Ishikawa (cell line): ENCODE data around the gene PCNT.

Source experiments
- CEBPB ChIP-seq: IDR thresholded peaks from 2 replicates; pipeline ENCODE4 v1.6.1; 2012
- CREB1 ChIP-seq: IDR thresholded peaks from 2 replicates; pipeline ENCODE4 v1.6.1; 2012; ENCODE audit warnings: low read depth
- EGR1 ChIP-seq: IDR thresholded peaks from 2 replicates; pipeline ENCODE4 v1.6.1; 2012
- EP300 ChIP-seq: IDR thresholded peaks from 2 replicates; pipeline ENCODE4 v1.6.1; 2012; ENCODE audit warnings: borderline replicate concordance
- FOXM1 ChIP-seq: IDR thresholded peaks from 2 replicates; pipeline ENCODE4 v1.6.1; 2012; ENCODE audit warnings: low read depth, borderline replicate concordance
- MAX ChIP-seq: IDR thresholded peaks from 2 replicates; pipeline ENCODE4 v1.6.1; 2012
- NFIC ChIP-seq: IDR thresholded peaks from 2 replicates; pipeline ENCODE4 v1.6.1; 2012
- RAD21 ChIP-seq: IDR thresholded peaks from 2 replicates; pipeline ENCODE4 v1.6.1; 2012; ENCODE audit warnings: low read depth
- REST ChIP-seq: IDR thresholded peaks from 2 replicates; pipeline ENCODE4 v1.6.1; 2012; ENCODE audit warnings: low read depth, mild to moderate bottlenecking
- TAF1 ChIP-seq: IDR thresholded peaks from 2 replicates; pipeline ENCODE4 v1.6.1; 2012; ENCODE audit warnings: low read depth, mild to moderate bottlenecking
- TCF12 ChIP-seq: IDR thresholded peaks from 2 replicates; pipeline ENCODE4 v1.6.1; 2012; ENCODE audit warnings: low read depth
- TEAD4 ChIP-seq: IDR thresholded peaks from 2 replicates; pipeline ENCODE4 v1.6.1; 2012
- USF1 ChIP-seq: IDR thresholded peaks from 2 replicates; pipeline ENCODE4 v1.6.1; 2012
- YY1 ChIP-seq: IDR thresholded peaks from 2 replicates; pipeline ENCODE4 v1.6.1; 2012; ENCODE audit warnings: low read depth
- ZBTB7A ChIP-seq: IDR thresholded peaks from 2 replicates; pipeline ENCODE4 v1.6.1; 2012; ENCODE audit warnings: low read depth

The PCNT gene

GRCh38 chr21:46406001-46406400, 82.0 kb downstream of the PCNT start:
- TF ChIP-seq ZBTB7A (no peak), EP300 (no peak), EGR1 (no peak), YY1 (no peak), FOXM1 (no peak), MAX (no peak), RAD21 (no peak), CEBPB (no peak), NFIC (no peak), TCF12 (no peak), REST (no peak), USF1 (no peak), TAF1 (no peak), CREB1 (no peak), TEAD4 (no peak)

- no peak for TF ChIP-seq CEBPB
- TF ChIP-seq REST: no peak
Measured at GRCh38 chr21:46409641-46410406, 85.9 kb downstream of the PCNT start.

- no peak for TF ChIP-seq FOXM1
- no peak for TF ChIP-seq CEBPB
- no peak for TF ChIP-seq TEAD4
- TF ChIP-seq USF1: no peak
- no peak for TF ChIP-seq EP300
- TF ChIP-seq RAD21: no peak
- TF ChIP-seq EGR1: no peak
- TF ChIP-seq NFIC: no peak
- TF ChIP-seq CREB1: no peak
- no peak for TF ChIP-seq REST
- no peak for TF ChIP-seq TCF12
- no peak for TF ChIP-seq YY1
- TF ChIP-seq ZBTB7A: no peak
- no peak for TF ChIP-seq MAX
- TF ChIP-seq TAF1: no peak
Measured at GRCh38 chr21:46410516-46410915, 86.6 kb downstream of the PCNT start.

GRCh38 chr21:46411236-46411635, 87.3 kb downstream of the PCNT start:
- TF ChIP-seq NFIC: no peak
- TF ChIP-seq ZBTB7A: no peak
- TF ChIP-seq CREB1: no peak
- no peak for TF ChIP-seq TAF1
- no peak for TF ChIP-seq USF1
- TF ChIP-seq REST: no peak
- no peak for TF ChIP-seq MAX
- TF ChIP-seq FOXM1: no peak
- TF ChIP-seq EGR1: no peak
- no peak for TF ChIP-seq RAD21
- no peak for TF ChIP-seq EP300
- no peak for TF ChIP-seq TEAD4
